Testis (tissue), 3 donors: ENCODE data around the gene RGS6. TPM values are rescaled to one million over a fixed set of nuclear protein-coding genes. Genes with fewer than 3 reads are reported as not detected.

Source experiments
- DNase-seq: peaks from one replicate; pipeline ENCODE4 v3.0.0-alpha.2; 2019
- H3K27ac ChIP-seq, 2 donors: fragments of 200-600 bp; sonication (generic); one replicate each; pipeline ENCODE4 v1.5.1; 2019
- H3K27me3 ChIP-seq: fragments of 200-600 bp; sonication (generic); one replicate; pipeline ENCODE4 v1.5.1; 2019
- H3K36me3 ChIP-seq: fragments of 200-600 bp; sonication (generic); one replicate; pipeline ENCODE4 v1.5.1; 2017; ENCODE audit warnings: low read depth; ENCODE audit errors: missing control alignments
- H3K4me1 ChIP-seq: fragments of 200-600 bp; sonication (generic); one replicate; pipeline ENCODE4 v1.5.1; 2019
- H3K4me3 ChIP-seq, 2 donors: fragments of 200-600 bp; sonication (generic); one replicate each; pipeline ENCODE4 v1.5.1; 2017 to 2019
- H3K9me3 ChIP-seq: fragments of 200-600 bp; sonication (generic); one replicate; pipeline ENCODE4 v1.5.1; 2017
- CTCF ChIP-seq, 3 experiments: fragments of 450-650 bp in 2 of 3; fragments of 200-600 bp in 1 of 3; sonication (generic) in 1 of 3; IDR thresholded peaks; one replicate each; pipeline ENCODE4 v1.5.1; 2016 to 2019; ENCODE audit warnings: antibody characterized with exemption in 3 of 3, mild to moderate bottlenecking in 2 of 3, moderate library complexity in 1 of 3
- POLR2A ChIP-seq: fragments of 450-650 bp; IDR thresholded peaks from one replicate; pipeline ENCODE4 v1.6.1; 2017; ENCODE audit warnings: antibody characterized with exemption, mild to moderate bottlenecking, moderate library complexity
- WGBS, 2 donors: methylation state at CpG; one replicate each; pipeline ENCODE4 v1.1.5; 2018; 5-methylcytosine and 5-hydroxymethylcytosine counted together
- intact Hi-C: fragments of 100-400 bp; cut with DNase I; formaldehyde crosslinking; loops from one replicate; pipeline ENCODE4 v1.15.1; 2023; ENCODE audit warnings: low total_unique reads
- polyA plus RNA-seq: library from polyadenylated mRNA; stranded (reverse); fragments of 350-450 nt; fragmentation: Illumina TruSeq; extraction: RNeasy Lipid Tissue Mini Kit (QIAGEN cat#74804); gene quantifications from one replicate; pipeline ENCODE4 v1.2.3, GENCODE V29; 2014; ENCODE audit warnings: low read depth, low replicate concordance; ENCODE audit not compliant: insufficient read depth
- total RNA-seq, 2 donors: library from RNA; depleted of rRNA; stranded (reverse); fragments of >200 nt; gene quantifications; one replicate each; pipeline ENCODE4 v1.2.3, GENCODE V29; 2016

The RGS6 gene
- total and polyA plus RNA-seq, 3 donors from 2014 or later: 6.3 to 21.3 (median 16.0) TPM

GRCh38 chr14:72562300-72562699, 630.1 kb downstream of the RGS6 start:
- intact Hi-C loops: no loop called here
- 95 to 96% methylated on average over 16 to 20 of the region's 20 CpGs for WGBS, 2 donors

GRCh38 chr14:72563676-72564075, 631.4 kb downstream of the RGS6 start:
- H3K27ac ChIP-seq: no peak overlapping the region
- H3K4me3 ChIP-seq: no peak overlapping the region
- no peak for TF ChIP-seq CTCF (IDR thresholded peaks at IDR 0.05)
- TF ChIP-seq POLR2A: no peak
- no peak for DNase-seq
- no peaks in the 10 kb centered on the region for H3K27me3 ChIP-seq
- no peaks in the 10 kb centered on the region for H3K36me3 ChIP-seq
- WGBS, 2 donors: 83 to 85% methylated on average over 7 of the region's 7 CpGs
- H3K9me3 ChIP-seq: no peaks in the 10 kb centered on the region
- intact Hi-C loops: no loop called here
- peaks cover 3% of the 10 kb centered on the region for H3K4me1 ChIP-seq

More at GRCh38 chr14:72562300-72562699, 630.1 kb downstream of the RGS6 start:
- Histone ChIP-seq H3K27me3 (no peaks in the 10 kb centered on the region), H3K9me3 (no peaks in the 10 kb centered on the region), H3K36me3 (no peaks in the 10 kb centered on the region), H3K27ac (no peak overlapping the region), H3K4me1 (peaks cover 3% of the 10 kb centered on the region), H3K4me3 (no peak overlapping the region)
- no peak for TF ChIP-seq CTCF (IDR thresholded peaks at IDR 0.05)
- TF ChIP-seq POLR2A: no peak
- no peak for DNase-seq

DNA sequence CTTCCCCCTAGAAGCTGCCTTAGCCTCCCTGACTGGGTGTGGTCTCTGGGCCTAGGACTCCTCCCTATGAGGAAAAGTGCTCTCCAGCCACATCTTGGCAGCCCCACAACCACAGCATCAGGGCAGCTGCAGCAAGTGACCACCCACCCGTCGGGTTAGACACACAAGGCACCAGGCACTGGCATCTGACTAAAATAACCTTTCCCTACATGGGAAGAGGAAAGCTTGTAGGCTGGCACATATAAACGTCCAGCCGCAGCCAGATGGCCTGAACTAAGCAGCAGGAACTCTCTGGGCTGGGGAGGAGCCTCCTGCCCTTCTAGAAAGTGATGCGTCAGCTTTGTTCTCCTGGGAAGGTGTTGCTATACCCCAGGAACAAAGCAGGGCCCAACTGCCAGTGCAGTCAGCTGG, 632.9 kb downstream of the RGS6 start:
- peak; percentile 23 for DNase-seq
- 66 to 70% methylated on average over 5 of the region's 5 CpGs for WGBS, 2 donors
- TF ChIP-seq CTCF (IDR thresholded peaks at IDR 0.05): no peak
- TF ChIP-seq POLR2A: no peak

DNA sequence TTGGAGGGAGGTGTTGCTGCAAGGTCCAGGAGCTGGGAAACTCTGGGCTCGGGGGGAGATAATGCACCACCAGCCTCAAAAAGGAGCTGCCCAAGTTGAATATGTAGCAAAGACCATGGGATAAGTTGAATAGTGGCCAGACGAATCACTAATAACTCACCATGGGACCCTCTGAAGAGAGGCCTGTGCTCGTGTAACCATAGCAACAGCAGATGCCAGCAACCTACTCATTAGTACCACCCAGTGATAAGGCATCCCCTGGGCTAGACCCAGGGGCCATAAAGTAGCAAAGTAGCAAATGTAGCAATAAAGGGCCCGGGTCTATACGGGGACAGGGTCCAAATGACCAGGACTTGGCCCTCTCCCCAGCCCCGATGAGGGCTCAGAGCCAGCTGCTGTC, 633.7 kb downstream of the RGS6 start:
- Histone ChIP-seq H3K27me3 (no peaks in the 10 kb centered on the region), H3K9me3 (no peaks in the 10 kb centered on the region), H3K36me3 (no peaks in the 10 kb centered on the region), H3K4me1 (no peaks in the 10 kb centered on the region), H3K4me3 (no peak overlapping the region), H3K27ac (no peak overlapping the region)
- intact Hi-C loops: no loop called here
- no peak for DNase-seq
- 64 to 69% methylated on average over 6 of the region's 6 CpGs for WGBS, 2 donors
- TF ChIP-seq CTCF (IDR thresholded peaks at IDR 0.05) (no peak), POLR2A (no peak)

More for the DNA sequence above, 632.9 kb downstream of the RGS6 start:
- no peaks in the 10 kb centered on the region for H3K27me3 ChIP-seq
- H3K4me1 ChIP-seq: no peaks in the 10 kb centered on the region
- no peaks in the 10 kb centered on the region for H3K36me3 ChIP-seq
- intact Hi-C loops: no loop called here
- no peak overlapping the region for H3K27ac ChIP-seq
- H3K9me3 ChIP-seq: no peaks in the 10 kb centered on the region
- H3K4me3 ChIP-seq: no peak overlapping the region

- no peaks in the 10 kb centered on the region for H3K36me3 ChIP-seq
These were observed 635.0 kb downstream of the RGS6 start for GRCh38 chr14:72567226-72567625.

More at GRCh38 chr14:72567226-72567625, 635.0 kb downstream of the RGS6 start:
- intact Hi-C loops: no loop called here
- WGBS, 2 donors: 63 to 66% methylated on average over 6 of the region's 6 CpGs
- no peak for DNase-seq
- Histone ChIP-seq H3K4me1 (no peaks in the 10 kb centered on the region), H3K9me3 (no peaks in the 10 kb centered on the region), H3K4me3 (no peak overlapping the region), H3K27ac (no peak overlapping the region), H3K27me3 (no peaks in the 10 kb centered on the region)
- TF ChIP-seq CTCF (IDR thresholded peaks at IDR 0.05): no peak
- no peak for TF ChIP-seq POLR2A
